GM12878 (cell line): ENCODE data around the gene GLIPR2. TPM values are rescaled to one million over a fixed set of nuclear protein-coding genes. Genes with fewer than 3 reads are reported as not detected.

Experiments used
- BRCA1 ChIP-seq: IDR thresholded peaks from 2 replicates; pipeline ENCODE4 v1.6.1; 2011; ENCODE audit warnings: low read depth, low read length, improper control_type of control experiment
- ESRRA ChIP-seq: IDR thresholded peaks from 2 replicates; pipeline ENCODE4 v1.6.1; 2012; ENCODE audit warnings: mild to moderate bottlenecking, low read length, improper control_type of control experiment
- RCOR1 ChIP-seq: conservative IDR thresholded peaks from 2 replicates; pipeline ENCODE4 v1.6.1; 2012; ENCODE audit warnings: low read depth, low read length, improper control_type of control experiment
- polyA plus RNA-seq, 11 experiments: library from polyadenylated mRNA; depleted of rRNA in 4 of 11; unstranded in 6 of 11; stranded (reverse) in 5 of 11; fragments of >200 nt; fragmentation: Nextera tagmentation in 4 of 11; fragmentation: Illumina TruSeq in 1 of 11; extraction: Ambion mirVana in 4 of 11; extraction: Trizol in 1 of 11; gene quantifications; 1 replicate in 1 of 11; 2 replicates in 10 of 11; pipeline versions ENCODE4 v1.2.1 to v1.2.3, GENCODE V29; 2011 to 2016; ENCODE audit warnings: inconsistent platforms in 2 of 11, missing spikeins in 2 of 11, low read depth in 1 of 11
- total RNA-seq, 4 experiments: library from RNA; depleted of rRNA in 3 of 4; stranded (reverse); fragments of >200 nt in 3 of 4; fragmentation: Illumina TruSeq in 1 of 4; extraction: Trizol in 1 of 4; gene quantifications; 2 replicates each; pipeline versions ENCODE4 v1.2.1 to v1.2.3, GENCODE V29; 2013 to 2021
- TF ChIP-seq, protein P1 (sequence below): IDR thresholded peaks from 2 replicates; pipeline ENCODE4 v1.6.1; 2011; ENCODE audit warnings: low read depth, mild to moderate bottlenecking, low read length, moderate library complexity, borderline replicate concordance; ENCODE audit errors: extremely low read depth
- TF ChIP-seq, protein P2 (sequence below), 3 experiments: IDR thresholded peaks in 2 of 3; conservative IDR thresholded peaks in 1 of 3; 2 replicates each; pipeline ENCODE4 v1.5.1; 2011; ENCODE audit warnings: low read depth in 3 of 3, low read length in 3 of 3, mild to moderate bottlenecking in 3 of 3, control low read depth in 2 of 3, moderate library complexity in 2 of 3, inconsistent platforms in 1 of 3, mixed read lengths in 1 of 3; ENCODE audit not compliant: control insufficient read depth in 2 of 3, insufficient read depth in 1 of 3; ENCODE audit errors: extremely low read depth in 1 of 3
- TF ChIP-seq, protein P3 (sequence below): IDR thresholded peaks from 2 replicates; pipeline ENCODE4 v1.6.1; 2012; ENCODE audit warnings: low read length, inconsistent platforms

GLIPR2 gene
- total and polyA plus RNA-seq, 10 of the 15 experiments (the other 5 are each of a cell fraction or from before 2014, with no cell fraction given): 0.41 to 3.5 (median 2.2) TPM

DNA sequence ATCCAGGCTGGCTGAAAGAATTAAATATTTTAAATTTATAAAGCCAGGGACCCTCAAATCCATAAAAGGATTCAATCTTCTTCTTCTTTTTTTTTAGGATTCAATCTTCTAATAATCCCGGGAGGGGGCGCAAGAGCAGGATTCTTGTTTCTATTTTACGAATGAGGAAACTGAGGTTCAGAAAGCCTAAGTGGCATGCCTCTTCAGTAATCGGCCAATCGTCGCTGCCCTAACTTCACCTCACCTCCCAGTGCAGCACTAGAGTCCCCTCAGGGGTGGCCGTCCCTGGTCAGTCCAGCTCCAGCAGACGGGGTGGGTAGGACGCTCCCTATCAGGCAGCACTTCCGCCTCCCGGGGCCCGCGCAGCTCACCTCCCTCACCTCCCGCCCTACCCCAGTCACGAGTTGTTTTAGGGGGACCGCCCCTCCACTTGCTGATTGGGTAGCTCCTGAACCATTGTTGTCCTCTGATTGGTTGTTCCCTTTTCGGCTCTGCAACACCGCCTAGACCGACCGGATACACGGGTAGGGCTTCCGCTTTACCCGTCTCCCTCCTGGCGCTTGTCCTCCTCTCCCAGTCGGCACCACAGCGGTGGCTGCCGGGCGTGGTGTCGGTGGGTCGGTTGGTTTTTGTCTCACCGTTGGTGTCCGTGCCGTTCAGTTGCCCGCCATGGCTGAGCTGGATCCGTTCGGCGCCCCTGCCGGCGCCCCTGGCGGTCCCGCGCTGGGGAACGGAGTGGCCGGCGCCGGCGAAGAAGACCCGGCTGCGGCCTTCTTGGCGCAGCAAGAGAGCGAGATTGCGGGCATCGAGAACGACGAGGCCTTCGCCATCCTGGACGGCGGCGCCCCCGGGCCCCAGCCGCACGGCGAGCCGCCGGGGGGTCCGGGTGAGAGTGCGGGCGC lies 54.1 kb downstream of the GLIPR2 start, which contains the start of gene CLTA (continued):
- TF ChIP-seq ESRRA (no peak), BRCA1 (no peak), RCOR1 (no peak)
- TF ChIP-seq, protein P1, sequence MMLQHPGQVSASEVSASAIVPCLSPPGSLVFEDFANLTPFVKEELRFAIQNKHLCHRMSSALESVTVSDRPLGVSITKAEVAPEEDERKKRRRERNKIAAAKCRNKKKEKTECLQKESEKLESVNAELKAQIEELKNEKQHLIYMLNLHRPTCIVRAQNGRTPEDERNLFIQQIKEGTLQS: no peak
- TF ChIP-seq, protein P2, sequence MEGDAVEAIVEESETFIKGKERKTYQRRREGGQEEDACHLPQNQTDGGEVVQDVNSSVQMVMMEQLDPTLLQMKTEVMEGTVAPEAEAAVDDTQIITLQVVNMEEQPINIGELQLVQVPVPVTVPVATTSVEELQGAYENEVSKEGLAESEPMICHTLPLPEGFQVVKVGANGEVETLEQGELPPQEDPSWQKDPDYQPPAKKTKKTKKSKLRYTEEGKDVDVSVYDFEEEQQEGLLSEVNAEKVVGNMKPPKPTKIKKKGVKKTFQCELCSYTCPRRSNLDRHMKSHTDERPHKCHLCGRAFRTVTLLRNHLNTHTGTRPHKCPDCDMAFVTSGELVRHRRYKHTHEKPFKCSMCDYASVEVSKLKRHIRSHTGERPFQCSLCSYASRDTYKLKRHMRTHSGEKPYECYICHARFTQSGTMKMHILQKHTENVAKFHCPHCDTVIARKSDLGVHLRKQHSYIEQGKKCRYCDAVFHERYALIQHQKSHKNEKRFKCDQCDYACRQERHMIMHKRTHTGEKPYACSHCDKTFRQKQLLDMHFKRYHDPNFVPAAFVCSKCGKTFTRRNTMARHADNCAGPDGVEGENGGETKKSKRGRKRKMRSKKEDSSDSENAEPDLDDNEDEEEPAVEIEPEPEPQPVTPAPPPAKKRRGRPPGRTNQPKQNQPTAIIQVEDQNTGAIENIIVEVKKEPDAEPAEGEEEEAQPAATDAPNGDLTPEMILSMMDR (IDR thresholded peaks at IDR 0.05 in 2 of 3, conservative IDR thresholded peaks at IDR 0.05 in 1 of 3; ENCODE audit: control insufficient read depth in 2 of 3, extremely low read depth in 1 of 3, insufficient read depth in 1 of 3, low read depth in 3 of 3, low read length in 3 of 3): peak; percentile 43 to 49 (median 46); a peak in 5 of 6 replicates
- TF ChIP-seq, protein P3, sequence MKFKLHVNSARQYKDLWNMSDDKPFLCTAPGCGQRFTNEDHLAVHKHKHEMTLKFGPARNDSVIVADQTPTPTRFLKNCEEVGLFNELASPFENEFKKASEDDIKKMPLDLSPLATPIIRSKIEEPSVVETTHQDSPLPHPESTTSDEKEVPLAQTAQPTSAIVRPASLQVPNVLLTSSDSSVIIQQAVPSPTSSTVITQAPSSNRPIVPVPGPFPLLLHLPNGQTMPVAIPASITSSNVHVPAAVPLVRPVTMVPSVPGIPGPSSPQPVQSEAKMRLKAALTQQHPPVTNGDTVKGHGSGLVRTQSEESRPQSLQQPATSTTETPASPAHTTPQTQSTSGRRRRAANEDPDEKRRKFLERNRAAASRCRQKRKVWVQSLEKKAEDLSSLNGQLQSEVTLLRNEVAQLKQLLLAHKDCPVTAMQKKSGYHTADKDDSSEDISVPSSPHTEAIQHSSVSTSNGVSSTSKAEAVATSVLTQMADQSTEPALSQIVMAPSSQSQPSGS: no peak
